ENCODE results near the gene MFAP4.

MFAP4 gene

DNA sequence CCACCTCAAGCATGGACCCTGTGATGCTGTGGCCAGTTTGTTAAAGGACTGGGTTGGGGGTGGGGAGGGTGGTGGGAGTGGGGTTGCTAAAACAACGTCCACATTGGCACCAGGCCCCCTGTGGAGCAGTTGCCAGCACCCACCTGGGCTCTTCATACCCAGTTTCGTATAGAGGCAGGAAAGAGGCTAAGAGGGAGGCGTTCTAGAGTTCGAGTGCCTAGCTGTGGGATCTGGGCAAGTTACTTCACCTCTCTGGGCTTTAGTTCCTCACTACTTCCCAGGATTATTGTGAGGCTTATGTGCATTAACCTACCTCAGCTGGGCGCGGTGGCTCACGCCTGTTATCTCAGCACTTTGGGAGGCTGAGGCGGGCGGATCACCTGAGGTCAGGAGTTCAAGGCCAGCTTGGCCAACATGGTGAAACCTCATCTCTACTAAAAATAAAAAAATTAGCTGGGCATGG is 1.4 kb downstream of the MFAP4 start:
- Histone ChIP-seq H3F3A (ENCODE audit: insufficient read depth, low read length) (no peaks in the 10 kb centered on the region), H3K4me1 (ENCODE audit: low read length) (no peaks in the 10 kb centered on the region), H4K20me1 (ENCODE audit: insufficient read depth, low read length) (no peaks in the 10 kb centered on the region), H2AFZ (ENCODE audit: low read length) (no peak overlapping the region), H3K79me2 (ENCODE audit: low read length) (no peaks in the 10 kb centered on the region), H3K4me2 (ENCODE audit: low read depth, low read length) (no peak overlapping the region), H3K9me3 (replicated peaks; ENCODE audit: insufficient read depth, low read length) (no peaks in the 10 kb centered on the region), H3K36me3 (replicated peaks; ENCODE audit: insufficient read depth, low read length) (no peaks in the 10 kb centered on the region), H3K4me3 (ENCODE audit: low read length) (no peak overlapping the region), H3K9me2 (replicated peaks; ENCODE audit: insufficient read depth, low read length) (no peaks in the 10 kb centered on the region), H3K9ac (ENCODE audit: low read length) (no peak overlapping the region), H3K27me3 (replicated peaks; ENCODE audit: insufficient read depth, low read length) (no peaks in the 10 kb centered on the region), H3K27ac (ENCODE audit: low read length) (no peak overlapping the region)
- TF ChIP-seq EZH2phosphoT487 (IDR thresholded peaks at IDR 0.05; ENCODE audit: low read length), result no peak
- TF ChIP-seq EZH2 (optimal IDR thresholded peaks at IDR 0.05; ENCODE audit: low read depth, low read length), result no peak
- TF ChIP-seq, protein P1, sequence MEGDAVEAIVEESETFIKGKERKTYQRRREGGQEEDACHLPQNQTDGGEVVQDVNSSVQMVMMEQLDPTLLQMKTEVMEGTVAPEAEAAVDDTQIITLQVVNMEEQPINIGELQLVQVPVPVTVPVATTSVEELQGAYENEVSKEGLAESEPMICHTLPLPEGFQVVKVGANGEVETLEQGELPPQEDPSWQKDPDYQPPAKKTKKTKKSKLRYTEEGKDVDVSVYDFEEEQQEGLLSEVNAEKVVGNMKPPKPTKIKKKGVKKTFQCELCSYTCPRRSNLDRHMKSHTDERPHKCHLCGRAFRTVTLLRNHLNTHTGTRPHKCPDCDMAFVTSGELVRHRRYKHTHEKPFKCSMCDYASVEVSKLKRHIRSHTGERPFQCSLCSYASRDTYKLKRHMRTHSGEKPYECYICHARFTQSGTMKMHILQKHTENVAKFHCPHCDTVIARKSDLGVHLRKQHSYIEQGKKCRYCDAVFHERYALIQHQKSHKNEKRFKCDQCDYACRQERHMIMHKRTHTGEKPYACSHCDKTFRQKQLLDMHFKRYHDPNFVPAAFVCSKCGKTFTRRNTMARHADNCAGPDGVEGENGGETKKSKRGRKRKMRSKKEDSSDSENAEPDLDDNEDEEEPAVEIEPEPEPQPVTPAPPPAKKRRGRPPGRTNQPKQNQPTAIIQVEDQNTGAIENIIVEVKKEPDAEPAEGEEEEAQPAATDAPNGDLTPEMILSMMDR (IDR thresholded peaks at IDR 0.05; ENCODE audit: low read length), result no peak
- DNase-seq, result no peak

DNA sequence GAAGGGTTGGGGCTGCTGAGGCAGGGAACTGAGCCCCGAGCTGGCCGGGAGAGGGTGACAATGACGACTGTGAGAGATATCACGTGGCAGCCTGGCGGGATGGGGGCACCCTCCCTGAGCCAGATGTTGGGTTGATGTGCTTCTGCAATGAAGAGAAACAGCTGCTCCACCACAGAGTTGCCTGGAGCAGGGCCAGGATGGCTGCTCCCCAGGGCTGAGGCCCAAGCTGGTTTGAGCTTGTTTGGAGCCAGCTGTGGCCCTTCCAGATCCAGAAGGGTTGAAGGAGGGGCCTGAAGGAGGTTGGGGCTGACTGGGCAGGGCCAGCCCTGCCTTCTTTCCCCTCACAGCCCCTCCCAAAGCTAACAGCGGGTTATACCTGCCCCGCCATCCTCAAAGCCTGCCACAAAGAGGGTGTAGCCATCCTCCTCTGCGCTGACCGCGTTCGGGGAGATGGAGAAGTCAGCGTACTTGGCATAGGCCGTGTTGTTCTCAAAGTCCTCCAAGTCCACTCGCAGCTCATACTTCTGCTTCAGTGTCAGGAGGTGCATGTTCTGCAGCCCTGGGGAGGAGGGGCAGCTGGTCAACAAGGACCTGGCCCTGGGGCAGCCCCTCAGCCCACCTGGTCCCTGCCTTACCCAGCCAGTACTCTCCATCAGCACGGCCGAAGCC is 2.1 kb downstream of the MFAP4 start:
- H3K9ac ChIP-seq (ENCODE audit: low read length), result no peak overlapping the region
- no peak overlapping the region for H3K27ac ChIP-seq (ENCODE audit: low read length)
- no peak overlapping the region for H3K4me3 ChIP-seq (ENCODE audit: low read length)
- TF ChIP-seq, protein P1 (IDR thresholded peaks at IDR 0.05; ENCODE audit: low read length), result no peak
- TF ChIP-seq EZH2phosphoT487 (IDR thresholded peaks at IDR 0.05; ENCODE audit: low read length), result no peak
- H3K4me2 ChIP-seq (ENCODE audit: low read depth, low read length), result no peak overlapping the region
- no peaks in the 10 kb centered on the region for H4K20me1 ChIP-seq (ENCODE audit: insufficient read depth, low read length)
- no peaks in the 10 kb centered on the region for H3K9me2 ChIP-seq (replicated peaks; ENCODE audit: insufficient read depth, low read length)
- H3K27me3 ChIP-seq (replicated peaks; ENCODE audit: insufficient read depth, low read length), result no peaks in the 10 kb centered on the region
- DNase-seq, result no peak
- no peaks in the 10 kb centered on the region for H3F3A ChIP-seq (ENCODE audit: insufficient read depth, low read length)
- no peaks in the 10 kb centered on the region for H3K9me3 ChIP-seq (replicated peaks; ENCODE audit: insufficient read depth, low read length)
- no peaks in the 10 kb centered on the region for H3K36me3 ChIP-seq (replicated peaks; ENCODE audit: insufficient read depth, low read length)
- no peaks in the 10 kb centered on the region for H3K79me2 ChIP-seq (ENCODE audit: low read length)
- H3K4me1 ChIP-seq (ENCODE audit: low read length), result no peaks in the 10 kb centered on the region
- H2AFZ ChIP-seq (ENCODE audit: low read length), result no peak overlapping the region

DNA sequence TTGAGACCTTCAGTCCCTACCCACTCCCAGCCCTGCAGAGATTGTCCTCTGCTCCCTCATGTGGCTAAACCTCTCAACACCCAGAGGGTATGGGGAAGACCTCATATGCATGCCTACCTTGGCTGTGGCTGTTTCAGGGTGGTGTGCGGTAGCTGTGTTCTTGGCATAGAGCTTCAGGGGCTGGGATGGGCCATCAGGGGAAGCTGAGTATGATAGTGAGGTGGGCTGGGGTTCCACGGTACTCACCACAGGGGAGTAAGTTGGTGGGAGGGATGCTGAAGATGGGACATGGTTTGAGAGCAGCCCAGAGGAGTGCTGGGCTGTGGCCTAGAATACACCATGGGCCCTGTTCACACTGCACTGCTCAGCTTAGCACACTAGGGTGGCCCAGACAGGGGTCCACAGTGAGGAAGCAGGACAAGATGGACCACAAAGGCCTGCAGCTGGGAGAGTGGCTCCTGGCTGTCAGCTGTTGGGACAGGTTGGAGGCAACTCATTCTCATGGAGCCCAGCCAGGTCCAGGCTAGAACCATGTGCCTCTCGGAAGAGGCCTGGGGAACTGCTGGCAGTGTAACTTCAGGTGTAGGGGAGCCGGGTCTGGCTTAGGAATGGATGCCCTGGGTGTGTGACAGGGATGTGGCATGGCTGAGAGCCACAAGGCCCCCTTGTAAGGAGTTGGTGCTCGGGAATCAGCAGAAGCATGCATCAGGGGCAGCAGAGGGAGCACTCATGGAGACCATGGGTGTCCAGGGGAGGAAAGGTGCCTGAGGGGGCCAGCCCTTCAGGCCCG is 3.1 kb downstream of the MFAP4 start:
- Histone ChIP-seq H3K4me3 (ENCODE audit: low read length) (no peak overlapping the region), H3F3A (ENCODE audit: insufficient read depth, low read length) (no peaks in the 10 kb centered on the region), H2AFZ (ENCODE audit: low read length) (no peak overlapping the region), H3K4me2 (ENCODE audit: low read depth, low read length) (no peak overlapping the region), H3K36me3 (replicated peaks; ENCODE audit: insufficient read depth, low read length) (no peaks in the 10 kb centered on the region), H3K9me2 (replicated peaks; ENCODE audit: insufficient read depth, low read length) (no peaks in the 10 kb centered on the region), H3K9me3 (replicated peaks; ENCODE audit: insufficient read depth, low read length) (no peaks in the 10 kb centered on the region), H3K79me2 (ENCODE audit: low read length) (peaks cover 8% of the 10 kb centered on the region), H3K4me1 (ENCODE audit: low read length) (no peaks in the 10 kb centered on the region; the same call in 1 of the 2 replicates), H3K27ac (ENCODE audit: low read length) (no peak overlapping the region), H3K27me3 (replicated peaks; ENCODE audit: insufficient read depth, low read length) (no peaks in the 10 kb centered on the region), H4K20me1 (ENCODE audit: insufficient read depth, low read length) (no peaks in the 10 kb centered on the region), H3K9ac (ENCODE audit: low read length) (no peak overlapping the region)
- TF ChIP-seq EZH2phosphoT487 (IDR thresholded peaks at IDR 0.05; ENCODE audit: low read length), result no peak
- no peak for TF ChIP-seq EZH2 (optimal IDR thresholded peaks at IDR 0.05; ENCODE audit: low read depth, low read length)
- TF ChIP-seq, protein P1 (IDR thresholded peaks at IDR 0.05; ENCODE audit: low read length), result no peak
- DNase-seq, result no peak
